NCI-H2227 (cell line): ENCODE measurements around the gene SPATA13.

ENCODE experiments used
- DNase-seq: peaks from one replicate; lab custom pipeline; 2025; ENCODE audit not compliant: unreplicated experiment; lab: John Stamatoyannopoulos, UW

Gene SPATA13

DNA sequence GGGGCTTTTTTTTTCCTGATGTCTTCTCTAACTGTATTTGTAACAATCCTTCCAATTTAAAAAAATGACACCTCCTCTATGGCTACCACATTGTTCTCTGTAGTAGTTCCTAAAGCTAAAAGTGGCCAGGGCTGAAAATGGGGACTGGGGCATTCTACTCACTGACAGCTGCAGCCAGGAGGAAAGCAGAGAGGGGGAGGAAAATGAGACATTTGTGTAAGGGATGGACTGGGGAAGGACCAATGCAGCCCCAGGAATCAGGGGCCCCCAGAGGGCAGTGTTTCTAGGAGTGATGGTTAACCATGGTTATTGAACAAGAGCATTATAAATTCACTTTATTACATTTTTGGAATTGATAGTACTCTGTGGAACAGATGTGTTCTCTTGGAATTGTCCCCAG, 114.5 kb downstream of the SPATA13 start:
- no peak for DNase-seq

GRCh38 chr13:24276306-24276705, 115.8 kb downstream of the SPATA13 start:
- no peak for DNase-seq

- no peak for DNase-seq
Measured at GRCh38 chr13:24276861-24277260, 116.3 kb downstream of the SPATA13 start.

GRCh38 chr13:24277761-24278160, 117.2 kb downstream of the SPATA13 start:
- DNase-seq = no peak

GRCh38 chr13:24279327-24280110, 119.0 kb downstream of the SPATA13 start:
- DNase-seq = no peak

- DNase-seq = no peak
Measured at GRCh38 chr13:24280720-24281119, 120.2 kb downstream of the SPATA13 start.

- no peak for DNase-seq
Measured at GRCh38 chr13:24281188-24282008, 120.9 kb downstream of the SPATA13 start.

GRCh38 chr13:24282256-24282655, 121.7 kb downstream of the SPATA13 start:
- no peak for DNase-seq

DNA sequence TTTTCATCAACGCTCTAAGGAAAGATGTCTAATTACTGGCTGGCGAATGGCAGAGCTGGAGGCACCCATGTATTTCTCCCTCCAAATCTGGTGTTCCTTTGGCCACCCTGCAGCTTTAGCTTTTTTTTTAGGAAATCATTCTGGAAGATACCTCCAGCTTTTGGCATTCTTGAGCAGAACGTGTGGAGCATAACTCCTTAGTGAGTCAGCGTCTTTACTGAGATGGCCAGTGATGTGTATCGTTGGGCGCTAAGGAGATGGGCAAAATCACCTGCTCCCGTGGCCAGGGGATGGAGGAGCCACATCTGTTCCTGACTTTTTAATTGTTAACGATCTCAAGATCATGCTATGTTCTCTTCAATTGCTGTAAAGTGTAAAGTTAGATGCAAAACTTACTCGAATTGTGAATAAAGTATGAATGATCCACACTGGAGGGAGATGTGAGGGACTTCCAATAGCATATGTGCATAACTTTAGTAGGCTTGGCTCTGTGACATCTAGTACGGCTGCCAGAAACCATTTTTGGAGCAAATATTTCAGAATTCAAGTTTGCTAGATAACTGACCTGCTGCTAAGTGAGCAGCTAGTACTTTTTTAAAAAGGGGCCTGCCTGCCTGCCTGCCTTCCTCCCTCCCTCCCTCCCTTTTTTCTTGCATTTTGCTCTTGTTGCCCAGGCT, 124.5 kb downstream of the SPATA13 start:
- no peak for DNase-seq

GRCh38 chr13:24286624-24287023, 126.1 kb downstream of the SPATA13 start:
- DNase-seq = no peak

DNA sequence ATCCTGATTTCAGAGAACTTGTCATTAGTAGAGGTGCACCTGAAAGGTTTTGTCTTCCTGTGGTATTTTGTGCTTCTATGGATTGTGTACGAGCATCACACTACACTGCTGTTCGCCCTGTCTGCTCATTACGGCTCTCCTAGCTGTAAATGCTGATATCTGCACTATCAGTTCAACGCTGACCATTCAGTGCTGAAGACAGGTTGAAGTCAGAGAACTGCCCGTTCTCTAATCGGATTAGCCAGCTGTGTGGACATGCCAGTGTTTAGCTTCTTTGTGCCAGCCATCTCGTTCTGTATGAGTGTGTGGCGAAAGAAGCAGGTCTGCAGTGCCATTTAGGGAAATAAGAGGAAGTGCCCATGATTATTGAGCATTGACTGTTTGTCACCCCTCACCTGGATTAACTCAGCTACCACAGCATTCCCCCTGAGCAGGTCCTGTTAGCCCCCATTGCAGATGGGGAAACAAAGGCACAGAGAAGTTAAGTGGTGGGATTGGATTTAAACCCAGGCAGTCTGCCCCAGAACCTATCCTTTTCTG, 127.3 kb downstream of the SPATA13 start:
- no peak for DNase-seq

GRCh38 chr13:24288870-24289269, 128.3 kb downstream of the SPATA13 start:
- DNase-seq = no peak

DNA sequence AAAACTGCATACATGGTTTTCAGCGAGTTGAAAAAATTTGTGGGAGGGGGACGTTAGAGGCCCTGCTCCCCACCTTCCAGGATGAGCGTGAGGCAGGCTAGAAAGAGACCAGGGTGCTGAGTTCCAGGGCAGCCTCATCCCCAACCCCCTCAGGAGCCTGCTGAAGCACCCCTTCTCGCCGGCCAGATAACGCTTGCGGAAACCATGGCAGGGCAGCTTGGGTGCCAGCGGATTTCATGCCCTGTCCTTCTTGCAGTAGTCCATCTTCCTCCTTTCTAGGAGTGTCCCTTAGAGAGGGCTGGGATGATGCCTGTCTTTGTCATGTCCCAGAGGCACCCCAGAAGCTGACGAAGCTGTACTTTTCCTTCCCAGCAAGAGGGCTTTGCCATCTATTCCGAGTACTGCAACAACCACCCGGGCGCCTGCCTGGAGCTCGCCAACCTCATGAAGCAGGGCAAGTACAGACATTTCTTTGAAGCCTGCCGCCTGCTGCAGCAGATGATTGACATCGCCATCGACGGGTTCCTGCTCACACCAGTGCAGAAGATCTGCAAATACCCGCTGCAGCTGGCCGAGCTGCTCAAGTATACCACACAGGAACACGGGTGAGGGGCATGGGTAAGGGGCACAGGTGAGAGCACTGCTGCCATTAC, 129.9 kb downstream of the SPATA13 start:
- no peak for DNase-seq

DNA sequence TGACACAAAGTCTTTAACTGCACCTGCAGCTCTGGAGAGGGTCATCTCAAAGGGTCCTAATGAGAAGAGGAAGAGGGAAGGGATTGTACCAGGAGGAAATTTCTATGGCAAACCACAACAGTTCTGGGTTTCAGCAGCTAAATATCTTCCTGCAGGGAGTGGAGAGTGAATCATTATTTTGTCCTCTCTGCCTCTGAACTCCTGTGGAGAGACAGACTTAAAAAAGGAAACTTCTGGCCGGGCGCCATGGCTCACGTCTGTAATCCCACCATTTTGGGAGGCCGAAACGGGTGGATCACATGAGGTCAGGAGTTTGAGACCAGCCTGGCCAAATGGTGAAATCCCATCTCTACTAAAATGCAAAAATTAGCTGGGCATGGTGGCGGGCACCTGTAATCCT, 132.0 kb downstream of the SPATA13 start:
- DNase-seq = no peak

GRCh38 chr13:24293746-24294145, 133.2 kb downstream of the SPATA13 start:
- no peak for DNase-seq

- no peak for DNase-seq
Measured at GRCh38 chr13:24299488-24300114, 139.1 kb downstream of the SPATA13 start.

GRCh38 chr13:24301434-24301833, 140.9 kb downstream of the SPATA13 start:
- DNase-seq = no peak

- DNase-seq = no peak
Measured at GRCh38 chr13:24301911-24302310, 141.4 kb downstream of the SPATA13 start.

GRCh38 chr13:24304620-24305019, 144.1 kb downstream of the SPATA13 start:
- DNase-seq = no peak

GRCh38 chr13:24306632-24307031, 146.1 kb downstream of the SPATA13 start:
- DNase-seq = no peak
